ENCODE data around the gene PTPRE.

The PTPRE gene

DNA sequence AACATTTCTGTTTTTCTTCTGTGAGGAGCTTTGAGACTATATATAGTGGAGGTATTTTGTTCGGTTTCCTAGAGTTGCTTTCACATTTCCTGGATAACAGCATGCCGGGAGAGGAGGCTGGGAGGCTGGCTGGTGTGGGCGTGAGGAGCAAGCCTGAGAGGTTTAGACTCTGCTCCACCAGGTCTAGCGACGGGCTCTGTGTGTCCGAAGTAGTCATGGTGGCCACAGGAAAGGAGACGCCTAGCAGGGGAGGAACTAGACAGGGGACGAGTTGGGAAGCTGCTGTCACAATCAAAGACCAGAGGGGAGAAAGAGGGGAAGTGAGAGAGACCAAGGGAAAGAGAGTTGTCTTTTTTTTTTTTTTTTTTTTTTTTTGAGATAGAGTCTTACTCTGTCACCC lies 19.6 kb downstream of the PTPRE start:
- no peak for TF ChIP-seq FOXP2 (optimal IDR thresholded peaks at IDR 0.05; ENCODE audit: borderline replicate concordance, extremely low read depth, extremely low read length, insufficient read depth)

GRCh38 chr10:127928021-127928806 lies 21.3 kb downstream of the PTPRE start:
- TF ChIP-seq FOXP2 (optimal IDR thresholded peaks at IDR 0.05; ENCODE audit: borderline replicate concordance, extremely low read depth, extremely low read length, insufficient read depth): no peak
- no peak for TF ChIP-seq SIN3A (IDR thresholded peaks at IDR 0.05; ENCODE audit: borderline replicate concordance, insufficient read depth, low read length)
- no peak for TF ChIP-seq TAF1 (IDR thresholded peaks at IDR 0.05; ENCODE audit: borderline replicate concordance, insufficient read depth, low read length)
- no peak for TF ChIP-seq POLR2AphosphoS5 (IDR thresholded peaks at IDR 0.05; ENCODE audit: low read depth, low read length)
- no peak for TF ChIP-seq REST (IDR thresholded peaks at IDR 0.05; ENCODE audit: insufficient read depth in 1 of 2, low read depth in 2 of 2, low read length in 2 of 2)

- TF ChIP-seq POLR2AphosphoS5 (IDR thresholded peaks at IDR 0.05; ENCODE audit: low read depth, low read length): no peak
- no peak for TF ChIP-seq FOXP2 (optimal IDR thresholded peaks at IDR 0.05; ENCODE audit: borderline replicate concordance, extremely low read depth, extremely low read length, insufficient read depth)
- no peak for TF ChIP-seq TAF1 (IDR thresholded peaks at IDR 0.05; ENCODE audit: borderline replicate concordance, insufficient read depth, low read length)
- TF ChIP-seq SIN3A (IDR thresholded peaks at IDR 0.05; ENCODE audit: borderline replicate concordance, insufficient read depth, low read length): no peak
- TF ChIP-seq REST (IDR thresholded peaks at IDR 0.05; ENCODE audit: insufficient read depth in 1 of 2, low read depth in 2 of 2, low read length in 2 of 2): no peak
Measured at GRCh38 chr10:127932521-127933270, 25.8 kb downstream of the PTPRE start.

DNA sequence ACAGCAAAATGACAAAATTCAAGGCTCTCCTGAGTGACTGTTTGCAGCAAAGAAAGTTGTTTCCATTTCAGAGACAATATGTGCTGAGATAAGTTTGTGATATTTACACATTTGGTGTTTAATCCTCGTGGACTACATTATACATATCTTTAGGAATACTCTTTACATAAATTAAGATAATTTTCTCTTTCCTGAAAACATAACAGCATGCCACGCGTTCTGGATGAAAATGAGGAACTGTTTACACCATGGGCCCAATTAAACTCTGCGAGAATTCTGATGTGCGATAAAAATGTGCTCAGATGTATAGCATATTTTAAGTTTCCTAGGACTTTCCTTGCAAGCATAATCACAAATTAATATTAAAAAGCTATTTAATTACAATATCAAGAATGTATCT lies 26.4 kb downstream of the PTPRE start:
- TF ChIP-seq TAF1 (IDR thresholded peaks at IDR 0.05; ENCODE audit: borderline replicate concordance, insufficient read depth, low read length): no peak
- no peak for TF ChIP-seq POLR2AphosphoS5 (IDR thresholded peaks at IDR 0.05; ENCODE audit: low read depth, low read length)
- no peak for TF ChIP-seq REST (IDR thresholded peaks at IDR 0.05; ENCODE audit: insufficient read depth in 1 of 2, low read depth in 2 of 2, low read length in 2 of 2)
- TF ChIP-seq FOXP2 (optimal IDR thresholded peaks at IDR 0.05; ENCODE audit: borderline replicate concordance, extremely low read depth, extremely low read length, insufficient read depth): no peak
- TF ChIP-seq SIN3A (IDR thresholded peaks at IDR 0.05; ENCODE audit: borderline replicate concordance, insufficient read depth, low read length): no peak

- TF ChIP-seq REST (IDR thresholded peaks at IDR 0.05; ENCODE audit: insufficient read depth in 1 of 2, low read depth in 2 of 2, low read length in 2 of 2) (no peak), FOXP2 (optimal IDR thresholded peaks at IDR 0.05; ENCODE audit: borderline replicate concordance, extremely low read depth, extremely low read length, insufficient read depth) (no peak), SIN3A (IDR thresholded peaks at IDR 0.05; ENCODE audit: borderline replicate concordance, insufficient read depth, low read length) (no peak), POLR2AphosphoS5 (IDR thresholded peaks at IDR 0.05; ENCODE audit: low read depth, low read length) (no peak), TAF1 (IDR thresholded peaks at IDR 0.05; ENCODE audit: borderline replicate concordance, insufficient read depth, low read length) (no peak)
Measured at GRCh38 chr10:127934383-127934782, 27.5 kb downstream of the PTPRE start.

Measured in PFSK-1 (cell line).